IMR-90 (cell line): ENCODE measurements around the gene AKAP12. TPM values are rescaled to one million over a fixed set of nuclear protein-coding genes. Genes with fewer than 3 reads are reported as not detected.

Source experiments
- ATAC-seq: fragments of 200-7000 bp; cut with Tn5 transposase; 2 replicates; pipeline ENCODE4 v1.9.1; 2020; ENCODE audit warnings: low read depth, mild to moderate bottlenecking, moderate library complexity
- BruUV-seq: library from RNA; stranded (reverse); fragments of 400-500 nt; replicated peaks from 2 replicates; lab custom pipeline; 2021; lab: Mats Ljungman, UMichigan
- CTCF ChIA-PET: fragments of 300-600 bp; formaldehyde crosslinking; extraction: SDS; loops from one replicate; lab custom pipeline; 2021; ENCODE audit warnings: antibody characterized with exemption; lab: Yijun Ruan, JAX
- POLR2A ChIA-PET: fragments of 300-600 bp; sonication (Branson Sonifier 250); formaldehyde crosslinking; loops from one replicate; lab custom pipeline; 2022; ENCODE audit warnings: antibody characterized with exemption; ENCODE audit not compliant: unreplicated experiment; lab: Charles Lee
- DNase-seq: peaks from one replicate; pipeline ENCODE4 v3.0.0; 2013
- H2AFZ ChIP-seq: replicated peaks from 2 replicates; pipeline ENCODE3; 2013; ENCODE audit warnings: low read length, mild to moderate bottlenecking; ENCODE audit not compliant: poor library complexity
- H2AK5ac ChIP-seq: 2 replicates; pipeline ENCODE4 v1.6.1; 2013; ENCODE audit warnings: low read depth, low read length, inconsistent platforms
- H2AK9ac ChIP-seq: replicated peaks from 2 replicates; pipeline ENCODE3; 2013; ENCODE audit warnings: mild to moderate bottlenecking, low read depth, low read length, moderate library complexity; ENCODE audit not compliant: poor library complexity
- H2BK120ac ChIP-seq: 2 replicates; pipeline ENCODE4 v1.6.1; 2013; ENCODE audit warnings: low read depth, low read length, inconsistent platforms
- H2BK15ac ChIP-seq: 3 replicates; pipeline ENCODE4 v1.6.1; 2013; ENCODE audit warnings: low read depth, low read length, inconsistent platforms
- H2BK20ac ChIP-seq: 2 replicates; pipeline ENCODE4 v1.6.1; 2013; ENCODE audit warnings: low read depth, mild to moderate bottlenecking, inconsistent platforms, low read length, moderate library complexity
- H2BK5ac ChIP-seq: 2 replicates; pipeline ENCODE4 v1.6.1; 2013; ENCODE audit warnings: mild to moderate bottlenecking, low read depth, low read length, inconsistent platforms; ENCODE audit not compliant: poor library complexity, severe bottlenecking
- H3K14ac ChIP-seq: replicated peaks from 2 replicates; pipeline ENCODE4 v1.6.1; 2013; ENCODE audit warnings: low read depth, low read length, inconsistent platforms
- H3K18ac ChIP-seq: 2 replicates; pipeline ENCODE4 v1.6.1; 2013; ENCODE audit warnings: low read depth, low read length, control low read depth
- H3K23ac ChIP-seq: 2 replicates; pipeline ENCODE4 v1.6.1; 2013; ENCODE audit warnings: low read depth, low read length, inconsistent platforms
- H3K27ac ChIP-seq: 2 replicates; pipeline ENCODE4 v1.5.1; 2013; ENCODE audit warnings: mild to moderate bottlenecking, control low read depth, low read length; ENCODE audit not compliant: insufficient read depth
- H3K27me3 ChIP-seq: 2 replicates; pipeline ENCODE4 v1.6.1; 2013; ENCODE audit warnings: low read length; ENCODE audit not compliant: control insufficient read depth, insufficient read depth
- H3K36me3 ChIP-seq: 2 replicates; pipeline ENCODE4 v1.6.1; 2013; ENCODE audit warnings: low read length, mixed read lengths; ENCODE audit not compliant: control insufficient read depth, insufficient read depth
- H3K4ac ChIP-seq: 2 replicates; pipeline ENCODE4 v1.6.1; 2013; ENCODE audit warnings: low read depth, low read length, inconsistent platforms
- H3K4me1 ChIP-seq: 2 replicates; pipeline ENCODE4 v1.6.1; 2013; ENCODE audit warnings: low read length, mixed read lengths; ENCODE audit not compliant: control insufficient read depth, insufficient read depth
- H3K4me2 ChIP-seq: 2 replicates; pipeline ENCODE4 v1.6.1; 2013; ENCODE audit warnings: low read depth, mild to moderate bottlenecking, control low read depth, low read length, moderate library complexity
- H3K4me3 ChIP-seq: 2 replicates; pipeline ENCODE4 v1.5.1; 2013; ENCODE audit warnings: low read depth, mild to moderate bottlenecking, control low read depth, low read length, moderate library complexity; ENCODE audit not compliant: insufficient read depth
- H3K56ac ChIP-seq: 2 replicates; pipeline ENCODE4 v1.6.1; 2013; ENCODE audit warnings: low read length, inconsistent platforms; ENCODE audit not compliant: insufficient read depth; ENCODE audit errors: extremely low read depth
- H3K79me1 ChIP-seq, 2 experiments: 2 replicates each; pipeline ENCODE4 v1.6.1; 2013; ENCODE audit warnings: low read length in 2 of 2, inconsistent platforms in 1 of 2, low read depth in 1 of 2
- H3K9ac ChIP-seq: 2 replicates; pipeline ENCODE4 v1.6.1; 2013; ENCODE audit warnings: low read depth, low read length, control low read depth
- H3K9me1 ChIP-seq: 2 replicates; pipeline ENCODE4 v1.6.1; 2013; ENCODE audit warnings: low read length, inconsistent platforms; ENCODE audit not compliant: insufficient read depth
- H3K9me3 ChIP-seq: 2 replicates; pipeline ENCODE4 v1.6.1; 2013; ENCODE audit warnings: low read length; ENCODE audit not compliant: control insufficient read depth, insufficient read depth
- H4K20me1 ChIP-seq: 2 replicates; pipeline ENCODE4 v1.6.1; 2013; ENCODE audit warnings: low read length, inconsistent platforms; ENCODE audit not compliant: insufficient read depth
- H4K5ac ChIP-seq: 2 replicates; pipeline ENCODE4 v1.6.1; 2013; ENCODE audit warnings: mild to moderate bottlenecking, low read depth, low read length, control low read depth
- H4K8ac ChIP-seq, 2 experiments: 2 replicates each; pipeline ENCODE4 v1.6.1; 2013; ENCODE audit warnings: low read depth in 2 of 2, low read length in 2 of 2, control low read depth in 1 of 2, inconsistent platforms in 1 of 2
- H4K91ac ChIP-seq: 2 replicates; pipeline ENCODE4 v1.6.1; 2013; ENCODE audit warnings: low read depth, low read length, inconsistent platforms; ENCODE audit not compliant: insufficient read depth
- CHD1 ChIP-seq: IDR thresholded peaks from 2 replicates; pipeline ENCODE4 v1.6.1; 2012; ENCODE audit warnings: low read depth, low read length, improper control_type of control experiment
- CTCF ChIP-seq: conservative IDR thresholded peaks from 2 replicates; pipeline ENCODE4 v1.5.1; 2012; ENCODE audit warnings: mild to moderate bottlenecking, low read depth, low read length, improper control_type of control experiment
- ELK1 ChIP-seq: fragments of 150-350 bp; IDR thresholded peaks from 2 replicates; pipeline ENCODE4 v1.6.1; 2016; ENCODE audit warnings: low read depth, mild to moderate bottlenecking, low read length, moderate library complexity, borderline replicate concordance
- NFE2L2 ChIP-seq: fragments of 150-350 bp; IDR thresholded peaks from 2 replicates; pipeline ENCODE4 v1.6.1; 2016; ENCODE audit warnings: low read depth, mild to moderate bottlenecking, low read length
- POLR2A ChIP-seq: IDR thresholded peaks from 2 replicates; pipeline ENCODE4 v1.6.1; 2012; ENCODE audit warnings: mild to moderate bottlenecking, low read depth, low read length
- SMC3 ChIP-seq: fragments of 150-350 bp; IDR thresholded peaks from 2 replicates; pipeline ENCODE4 v1.6.1; 2016; ENCODE audit warnings: low read depth, mild to moderate bottlenecking, antibody characterized with exemption, low read length, moderate library complexity
- dilution Hi-C: fragments of 300-500 bp; cut with HindIII; formaldehyde crosslinking; loops from one replicate; pipeline ENCODE4 v1.14.3; 2018; ENCODE audit warnings: low sequenced_read_pairs; ENCODE audit not compliant: unreplicated experiment
- in situ Hi-C: fragments of 300-500 bp; cut with MboI; formaldehyde crosslinking; loops from 3 replicates; pipeline ENCODE4 v1.14.3; 2019; ENCODE audit warnings: low sequenced_read_pairs, inconsistent platforms, mixed read lengths
- intact Hi-C: fragments of 100-400 bp; cut with micrococcal nuclease; formaldehyde crosslinking; loops from 2 replicates; pipeline ENCODE4 v1.10.0; 2022
- polyA plus RNA-seq, 3 experiments: library from polyadenylated mRNA; depleted of rRNA; stranded (reverse); fragments of >200 nt; gene quantifications; 2 replicates each; pipeline ENCODE4 v1.2.3, GENCODE V29; 2012; ENCODE audit warnings: low replicate concordance in 1 of 3
- total RNA-seq: library from RNA; depleted of rRNA; stranded (reverse); fragments of >200 nt; gene quantifications from 2 replicates; pipeline ENCODE4 v1.2.3, GENCODE V29; 2012

Gene AKAP12
- total and polyA plus RNA-seq, 2 of the 4 experiments (the other 2 are of a cell fraction) = 56.0 to 118 TPM

GRCh38 chr6:151224076-151224475 is 15.7 kb upstream of the AKAP12 start:
- dilution Hi-C loops = no loop called here
- BruUV-seq = no TSS peak

More at GRCh38 chr6:151224076-151224475, 15.7 kb upstream of the AKAP12 start:
- CTCF ChIA-PET = no interaction called here
- no peak overlapping the region for H3K27ac ChIP-seq
- no peaks in the 10 kb centered on the region for H3K9me1 ChIP-seq
- H2AFZ ChIP-seq = no peak overlapping the region
- H3K27me3 ChIP-seq = 0 out of 2 replicates have a peak, but pooled peaks cover under 1% of the 10 kb centered on the region
- in situ Hi-C loops (no loop called here), intact Hi-C loops (no loop called here)
- no peak overlapping the region for H3K18ac ChIP-seq
- DNase-seq (no peak), ATAC-seq (no peak)
- no peaks in the 10 kb centered on the region for H3K9me3 ChIP-seq
- no peak overlapping the region for H2BK120ac ChIP-seq
- H3K36me3 ChIP-seq = no peaks in the 10 kb centered on the region
- no peak overlapping the region for H4K8ac ChIP-seq
- no peak overlapping the region for H2BK20ac ChIP-seq
- no peak overlapping the region for H4K91ac ChIP-seq
- H2AK9ac ChIP-seq = no peak overlapping the region
- no peak overlapping the region for H2AK5ac ChIP-seq
- H2BK15ac ChIP-seq = no peak overlapping the region
- POLR2A ChIA-PET = interaction anchor here (0.8 kb wide), 1 partner anchor 11 kb away, joined by 7 read pairs; no protein-coding TSS in a partner anchor
- peaks cover 2% of the 10 kb centered on the region; the same call in 1 of the 2 replicates for H3K4me1 ChIP-seq
- no peak overlapping the region for H3K4me2 ChIP-seq
- no peak overlapping the region for H4K5ac ChIP-seq
- no peak overlapping the region for H3K23ac ChIP-seq
- H3K4ac ChIP-seq = no peak overlapping the region
- no peak overlapping the region for H3K56ac ChIP-seq
- no peak overlapping the region for H3K4me3 ChIP-seq
- H3K14ac ChIP-seq = no peak overlapping the region
- no peak overlapping the region for H2BK5ac ChIP-seq
- no peak overlapping the region for H3K9ac ChIP-seq
- no peaks in the 10 kb centered on the region for H4K20me1 ChIP-seq
- no peaks in the 10 kb centered on the region for H3K79me1 ChIP-seq
- TF ChIP-seq CHD1 (no peak), NFE2L2 (no peak), CTCF (no peak), SMC3 (no peak), ELK1 (no peak), POLR2A (no peak)
